AG04449 (cell line): ENCODE data around the gene GABBR2.
A peak's percentile ranks its signal among the peaks of the same experiment; 100 is the strongest.

Source experiments
- CTCF ChIA-PET: fragments of 350-600 bp; formaldehyde crosslinking; extraction: SDS; loops from one replicate; lab custom pipeline; 2021; ENCODE audit warnings: antibody characterized with exemption; lab: Yijun Ruan, JAX
- POLR2A ChIA-PET: fragments of 400-600, 350-600 bp; formaldehyde crosslinking; extraction: SDS; loops from one replicate; lab custom pipeline; 2020; ENCODE audit warnings: antibody characterized with exemption, inconsistent platforms; lab: Yijun Ruan, JAX
- DNase-seq: peaks from one replicate; pipeline ENCODE4 v3.0.0-alpha.2; 2010; ENCODE audit warnings: low read depth, low spot score
- H3K4me3 ChIP-seq: 2 replicates; pipeline ENCODE4 v1.5.1; 2011; ENCODE audit warnings: low read depth, mild to moderate bottlenecking, control low read depth, low read length
- TF ChIP-seq, protein P1 (sequence below): IDR thresholded peaks from one replicate; pipeline ENCODE4 v1.5.1; 2011; ENCODE audit warnings: mild to moderate bottlenecking, moderate library complexity, low read length, control low read depth, inconsistent platforms; ENCODE audit not compliant: insufficient read depth; ENCODE audit errors: missing control alignments

GABBR2 gene

DNA sequence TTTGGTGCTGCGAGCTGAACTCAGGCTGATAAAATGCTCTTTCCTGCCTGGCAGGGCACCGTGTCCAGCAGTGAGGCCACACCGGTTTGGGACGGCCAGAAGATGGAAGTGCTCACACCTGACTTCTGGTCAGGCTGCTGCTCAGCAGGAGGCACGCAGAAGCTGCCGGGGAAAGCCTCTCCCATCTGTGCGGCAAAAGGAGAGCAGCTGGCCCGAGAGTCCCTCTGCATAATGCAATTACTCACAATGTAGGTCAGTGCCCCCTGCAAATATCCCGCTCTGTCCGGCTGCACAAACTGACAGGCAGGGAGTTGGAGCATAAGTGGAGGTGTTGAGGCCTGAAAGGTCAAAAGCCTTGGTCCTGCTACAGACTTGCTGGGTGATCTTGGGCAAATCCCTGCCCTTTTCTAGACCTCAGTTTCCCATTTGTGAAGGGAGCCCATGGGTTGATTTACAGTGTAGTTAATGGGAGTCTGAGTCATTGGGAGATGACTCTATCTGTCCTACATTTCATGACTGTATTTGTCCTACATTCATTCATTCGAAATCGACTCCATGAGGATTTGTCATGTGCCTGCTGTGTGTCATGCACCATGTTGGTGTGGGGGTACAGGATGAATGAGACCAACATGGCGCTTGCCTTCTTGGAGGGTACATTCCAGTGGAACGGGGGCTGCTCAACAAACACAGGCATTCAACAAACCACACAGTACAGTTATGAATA, 391.4 kb downstream of the GABBR2 start:
- no peak overlapping the region for H3K4me3 ChIP-seq
- TF ChIP-seq, protein P1, sequence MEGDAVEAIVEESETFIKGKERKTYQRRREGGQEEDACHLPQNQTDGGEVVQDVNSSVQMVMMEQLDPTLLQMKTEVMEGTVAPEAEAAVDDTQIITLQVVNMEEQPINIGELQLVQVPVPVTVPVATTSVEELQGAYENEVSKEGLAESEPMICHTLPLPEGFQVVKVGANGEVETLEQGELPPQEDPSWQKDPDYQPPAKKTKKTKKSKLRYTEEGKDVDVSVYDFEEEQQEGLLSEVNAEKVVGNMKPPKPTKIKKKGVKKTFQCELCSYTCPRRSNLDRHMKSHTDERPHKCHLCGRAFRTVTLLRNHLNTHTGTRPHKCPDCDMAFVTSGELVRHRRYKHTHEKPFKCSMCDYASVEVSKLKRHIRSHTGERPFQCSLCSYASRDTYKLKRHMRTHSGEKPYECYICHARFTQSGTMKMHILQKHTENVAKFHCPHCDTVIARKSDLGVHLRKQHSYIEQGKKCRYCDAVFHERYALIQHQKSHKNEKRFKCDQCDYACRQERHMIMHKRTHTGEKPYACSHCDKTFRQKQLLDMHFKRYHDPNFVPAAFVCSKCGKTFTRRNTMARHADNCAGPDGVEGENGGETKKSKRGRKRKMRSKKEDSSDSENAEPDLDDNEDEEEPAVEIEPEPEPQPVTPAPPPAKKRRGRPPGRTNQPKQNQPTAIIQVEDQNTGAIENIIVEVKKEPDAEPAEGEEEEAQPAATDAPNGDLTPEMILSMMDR, result no peak
- POLR2A ChIA-PET, result no interaction called here
- DNase-seq, result no peak
- CTCF ChIA-PET, result interaction anchor here (0.6 to 8.4 kb wide), 16 partner anchors 10 to 459 kb away, joined by 3 to 207 read pairs (median 10); no protein-coding TSS in a partner anchor

DNA sequence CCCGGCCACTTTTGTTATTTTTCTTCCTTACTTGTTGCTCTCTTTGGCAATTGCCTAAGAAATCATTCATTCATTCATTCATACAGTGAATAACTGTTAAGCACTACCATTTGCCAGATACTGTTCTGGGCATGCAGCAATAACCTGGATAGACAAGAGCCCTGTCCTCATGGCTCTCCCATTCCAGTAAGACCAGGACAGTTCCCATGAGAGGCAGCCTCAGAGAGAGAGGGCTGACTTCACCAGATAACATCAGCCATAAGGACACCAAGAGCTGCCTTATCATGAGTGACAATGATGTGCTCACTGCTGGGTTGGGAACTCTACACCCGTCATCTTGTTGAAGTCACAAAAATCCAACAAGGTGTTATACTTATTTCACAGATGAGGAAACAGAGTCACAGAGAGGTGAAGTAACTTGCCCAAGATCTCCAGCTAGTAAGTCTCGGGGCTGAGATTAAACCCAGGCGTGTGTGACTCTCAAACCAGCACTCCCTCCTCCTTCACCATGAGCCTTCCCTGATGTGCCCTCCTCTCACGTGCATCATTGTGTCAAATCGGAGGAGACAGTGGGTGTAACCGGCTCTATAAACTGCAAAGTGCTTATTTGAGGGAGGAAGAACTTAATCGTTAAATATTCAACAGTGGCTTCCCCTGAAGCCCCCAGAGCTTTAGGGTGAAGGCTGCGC, 392.1 kb downstream of the GABBR2 start:
- DNase-seq, result no peak
- no peak overlapping the region for H3K4me3 ChIP-seq
- ChIA-PET POLR2A (no interaction called here), CTCF (interaction anchor here (0.6 to 8.4 kb wide), 30 partner anchors 10 to 1906 kb away, joined by 3 to 207 read pairs (median 6); no protein-coding TSS in a partner anchor)
- TF ChIP-seq, protein P1, result no peak

DNA sequence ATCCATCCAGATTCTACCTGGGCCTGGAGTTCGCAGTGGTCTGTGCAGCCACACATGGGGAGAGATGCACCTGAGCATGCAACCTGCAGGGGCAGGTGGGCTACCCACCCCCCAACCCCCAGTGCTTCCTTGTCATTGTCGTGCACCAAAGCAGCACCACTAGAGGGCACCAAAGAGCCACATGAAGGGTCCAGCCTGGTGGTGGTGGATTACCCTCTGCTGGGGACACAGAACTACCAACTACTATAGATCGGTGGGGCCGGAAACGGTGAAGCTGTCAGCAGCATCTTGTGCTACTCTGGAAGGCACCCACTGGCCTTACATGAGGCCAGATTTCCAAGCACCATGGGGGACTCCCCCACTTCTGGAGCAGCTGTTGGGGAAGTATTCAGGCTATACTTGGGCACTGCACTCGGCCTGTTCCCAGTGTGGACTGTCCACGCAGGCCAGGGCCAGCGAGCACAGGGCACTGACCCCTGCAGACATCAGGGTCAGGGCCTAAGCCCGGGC, 393.1 kb downstream of the GABBR2 start:
- POLR2A ChIA-PET, result no interaction called here
- TF ChIP-seq, protein P1, result peak; percentile 94
- no peak for DNase-seq
- CTCF ChIA-PET, result interaction anchor here (0.6 to 8.4 kb wide), 53 partner anchors 9 to 1907 kb away, joined by 3 to 207 read pairs (median 4); no protein-coding TSS in a partner anchor
- no peak overlapping the region for H3K4me3 ChIP-seq

DNA sequence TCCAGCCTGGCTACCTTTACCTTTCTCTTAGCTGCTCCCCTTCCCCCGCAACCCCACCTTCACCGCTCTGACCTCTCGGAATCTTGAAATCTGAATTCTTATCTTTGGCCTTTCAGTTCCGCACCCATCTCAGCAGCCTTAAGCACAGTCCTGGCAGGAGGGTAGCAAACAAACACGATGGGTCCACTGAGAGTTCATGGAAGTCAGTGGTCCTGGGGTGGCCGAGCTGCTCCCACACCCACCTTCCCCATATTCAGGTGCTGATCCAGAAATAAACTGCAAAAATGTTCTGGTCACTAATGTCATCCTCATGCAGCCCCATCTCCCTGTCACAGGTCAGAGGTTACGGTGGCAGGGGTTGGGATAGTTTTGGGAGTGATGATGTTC, 393.7 kb downstream of the GABBR2 start:
- TF ChIP-seq, protein P1, result no peak
- no peak for DNase-seq
- H3K4me3 ChIP-seq, result no peak overlapping the region
- ChIA-PET CTCF (interaction anchor here (0.6 to 8.4 kb wide), 42 partner anchors 8 to 491 kb away, joined by 3 to 207 read pairs (median 5); no protein-coding TSS in a partner anchor), POLR2A (no interaction called here)

DNA sequence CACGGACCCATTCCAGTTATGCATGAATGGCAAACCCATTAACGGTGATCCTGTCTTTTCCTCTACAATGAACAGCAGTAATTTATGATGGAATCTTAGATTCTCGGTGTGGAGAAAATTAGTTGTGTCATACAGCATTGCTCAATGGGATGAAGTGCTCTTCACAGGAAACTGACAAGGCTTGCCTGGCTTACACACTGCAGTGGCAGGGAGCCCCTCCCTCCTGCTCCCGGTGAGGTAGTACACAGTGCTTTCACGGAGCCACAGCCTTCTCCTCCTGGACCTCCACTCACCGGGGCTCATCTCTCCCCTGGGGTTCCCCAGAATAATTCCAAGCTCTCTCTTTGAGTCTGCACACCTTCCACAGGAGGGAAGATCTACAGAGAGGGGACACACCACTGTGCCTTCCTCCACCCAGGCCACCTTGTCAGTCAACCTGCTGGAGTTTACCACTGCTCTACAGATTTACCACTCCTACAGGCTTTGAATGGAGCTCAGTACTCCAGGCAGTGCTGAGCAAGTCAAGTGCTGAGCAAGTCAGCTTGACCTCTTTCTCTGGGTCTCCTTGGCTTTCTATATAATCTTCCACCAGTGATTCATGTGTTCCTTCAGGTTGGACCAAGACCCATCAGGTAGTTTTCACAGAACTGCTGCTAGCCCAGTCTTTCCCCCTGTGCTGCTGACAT, 394.2 kb downstream of the GABBR2 start:
- TF ChIP-seq, protein P1, result no peak
- H3K4me3 ChIP-seq, result no peak overlapping the region
- no peak for DNase-seq
- CTCF ChIA-PET, result interaction anchor here (0.6 to 8.4 kb wide), 39 partner anchors 8 to 476 kb away, joined by 3 to 207 read pairs (median 5); no protein-coding TSS in a partner anchor
- POLR2A ChIA-PET, result no interaction called here
